HG02885 (cell line): Measurements from ENCODE around the gene GNB2.
"Not testable (repeated sequence)": the region's sequence is repeated elsewhere in the genome, so short reads cannot be mapped to it uniquely, and the experiment has no call there.

Experiments
- ATAC-seq: cut with Tn5 transposase; IDR thresholded peaks from one replicate; pipeline ENCODE4 v1.9.1; 2021; ENCODE audit warnings: mild to moderate bottlenecking; ENCODE audit not compliant: unreplicated experiment, poor library complexity

Gene GNB2

GRCh38 chr7:100723732-100724275 is 50.3 kb downstream of the GNB2 start:
- ATAC-seq, result no peak

- not testable (repeated sequence) for ATAC-seq
These were observed 50.8 kb downstream of the GNB2 start for GRCh38 chr7:100724364-100724763.

- no peak for ATAC-seq
These were observed 53.6 kb downstream of the GNB2 start for GRCh38 chr7:100726996-100727761.

GRCh38 chr7:100728196-100728595 is 54.7 kb downstream of the GNB2 start:
- ATAC-seq, result no peak
